ENCODE data around the gene KITLG. TPM values are rescaled to one million over a fixed set of nuclear protein-coding genes. Genes with fewer than 3 reads are reported as not detected.

KITLG gene
- total RNA-seq, 1 experiment from 2014 or later = 4.6 TPM

DNA sequence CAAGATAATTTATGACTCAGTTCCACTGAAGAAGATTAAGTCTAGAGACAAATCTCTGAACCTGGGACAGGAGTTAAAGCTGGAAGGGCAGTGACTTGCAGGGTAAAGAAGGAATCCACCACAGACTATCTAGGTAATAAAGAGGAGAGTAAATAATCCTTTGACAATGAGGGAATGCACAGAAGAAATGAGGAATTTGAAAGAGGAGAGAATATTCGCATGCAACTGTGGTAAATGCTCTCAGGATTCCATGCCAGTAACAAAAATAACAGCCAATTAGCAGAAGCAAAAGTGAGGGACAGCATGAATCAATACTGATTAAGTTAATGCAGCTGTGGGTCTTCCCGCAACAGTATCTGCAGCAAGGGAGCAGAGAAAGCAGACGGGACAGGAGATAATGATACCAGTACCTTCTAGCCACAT is 77.0 kb downstream of the KITLG start:
- intact Hi-C loops (cut with micrococcal nuclease; ENCODE audit: unreplicated experiment) = no loop called here
- POLR2A ChIA-PET (ENCODE audit: low non-redundant PET) = no interaction called here
- no TSS peak for BruUV-seq (replicated peaks)
- TF ChIP-seq, protein P1, sequence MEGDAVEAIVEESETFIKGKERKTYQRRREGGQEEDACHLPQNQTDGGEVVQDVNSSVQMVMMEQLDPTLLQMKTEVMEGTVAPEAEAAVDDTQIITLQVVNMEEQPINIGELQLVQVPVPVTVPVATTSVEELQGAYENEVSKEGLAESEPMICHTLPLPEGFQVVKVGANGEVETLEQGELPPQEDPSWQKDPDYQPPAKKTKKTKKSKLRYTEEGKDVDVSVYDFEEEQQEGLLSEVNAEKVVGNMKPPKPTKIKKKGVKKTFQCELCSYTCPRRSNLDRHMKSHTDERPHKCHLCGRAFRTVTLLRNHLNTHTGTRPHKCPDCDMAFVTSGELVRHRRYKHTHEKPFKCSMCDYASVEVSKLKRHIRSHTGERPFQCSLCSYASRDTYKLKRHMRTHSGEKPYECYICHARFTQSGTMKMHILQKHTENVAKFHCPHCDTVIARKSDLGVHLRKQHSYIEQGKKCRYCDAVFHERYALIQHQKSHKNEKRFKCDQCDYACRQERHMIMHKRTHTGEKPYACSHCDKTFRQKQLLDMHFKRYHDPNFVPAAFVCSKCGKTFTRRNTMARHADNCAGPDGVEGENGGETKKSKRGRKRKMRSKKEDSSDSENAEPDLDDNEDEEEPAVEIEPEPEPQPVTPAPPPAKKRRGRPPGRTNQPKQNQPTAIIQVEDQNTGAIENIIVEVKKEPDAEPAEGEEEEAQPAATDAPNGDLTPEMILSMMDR (conservative IDR thresholded peaks at IDR 0.05; ENCODE audit: low read depth, low read length) = no peak
- TF ChIP-seq EZH2 (IDR thresholded peaks at IDR 0.05; ENCODE audit: borderline replicate concordance, low read depth, low read length, poor library complexity, severe bottlenecking) = no peak
- Histone ChIP-seq H3K4me1 (ENCODE audit: insufficient read depth, low read length, poor library complexity, severe bottlenecking) (no peaks in the 10 kb centered on the region), H3K36me3 (ENCODE audit: insufficient read depth, low read length, poor library complexity, severe bottlenecking) (no peaks in the 10 kb centered on the region), H3K27me3 (replicated peaks; ENCODE audit: insufficient read depth, low read depth, low read length, poor library complexity) (no peaks in the 10 kb centered on the region), H3K27ac (ENCODE audit: low read depth, low read length, poor library complexity, severe bottlenecking) (no peak overlapping the region), H3K4me3 (ENCODE audit: low read depth, low read length, poor library complexity, severe bottlenecking) (no peak overlapping the region), H3K9me3 (ENCODE audit: low read depth, low read length, poor library complexity, severe bottlenecking) (no peaks in the 10 kb centered on the region)
- CTCF ChIA-PET = no interaction called here
- DNase-seq (ENCODE audit: low spot score) = no peak

GRCh38 chr12:88501972-88502938 is 78.0 kb downstream of the KITLG start:
- intact Hi-C loops (cut with micrococcal nuclease; ENCODE audit: unreplicated experiment) = no loop called here
- CTCF ChIA-PET = no interaction called here
- POLR2A ChIA-PET (ENCODE audit: low non-redundant PET) = no interaction called here
- H3K27me3 ChIP-seq (replicated peaks; ENCODE audit: insufficient read depth, low read depth, low read length, poor library complexity) = no peaks in the 10 kb centered on the region
- H3K4me1 ChIP-seq (ENCODE audit: insufficient read depth, low read length, poor library complexity, severe bottlenecking) = no peaks in the 10 kb centered on the region
- no peak overlapping the region for H3K27ac ChIP-seq (ENCODE audit: low read depth, low read length, poor library complexity, severe bottlenecking)
- BruUV-seq (replicated peaks) = no TSS peak
- H3K4me3 ChIP-seq (ENCODE audit: low read depth, low read length, poor library complexity, severe bottlenecking) = no peak overlapping the region
- no peak for TF ChIP-seq EZH2 (IDR thresholded peaks at IDR 0.05; ENCODE audit: borderline replicate concordance, low read depth, low read length, poor library complexity, severe bottlenecking)
- H3K9me3 ChIP-seq (ENCODE audit: low read depth, low read length, poor library complexity, severe bottlenecking) = no peaks in the 10 kb centered on the region
- no peaks in the 10 kb centered on the region for H3K36me3 ChIP-seq (ENCODE audit: insufficient read depth, low read length, poor library complexity, severe bottlenecking)
- no peak for DNase-seq (ENCODE audit: low spot score)

GRCh38 chr12:88496891-88497371 is 83.3 kb downstream of the KITLG start:
- CTCF ChIA-PET = no interaction called here
- H3K27ac ChIP-seq (ENCODE audit: low read depth, low read length, poor library complexity, severe bottlenecking) = no peak overlapping the region

More at GRCh38 chr12:88496891-88497371, 83.3 kb downstream of the KITLG start:
- no peak for DNase-seq (ENCODE audit: low spot score)
- POLR2A ChIA-PET (ENCODE audit: low non-redundant PET) = no interaction called here
- H3K4me3 ChIP-seq (ENCODE audit: low read depth, low read length, poor library complexity, severe bottlenecking) = no peak overlapping the region
- H3K9me3 ChIP-seq (ENCODE audit: low read depth, low read length, poor library complexity, severe bottlenecking) = no peaks in the 10 kb centered on the region
- H3K36me3 ChIP-seq (ENCODE audit: insufficient read depth, low read length, poor library complexity, severe bottlenecking) = no peaks in the 10 kb centered on the region
- no TSS peak for BruUV-seq (replicated peaks)
- no peaks in the 10 kb centered on the region for H3K27me3 ChIP-seq (replicated peaks; ENCODE audit: insufficient read depth, low read depth, low read length, poor library complexity)
- intact Hi-C loops (cut with micrococcal nuclease; ENCODE audit: unreplicated experiment) = no loop called here
- TF ChIP-seq, protein P1 (conservative IDR thresholded peaks at IDR 0.05; ENCODE audit: low read depth, low read length) = no peak
- TF ChIP-seq EZH2 (IDR thresholded peaks at IDR 0.05; ENCODE audit: borderline replicate concordance, low read depth, low read length, poor library complexity, severe bottlenecking) = no peak
- no peaks in the 10 kb centered on the region for H3K4me1 ChIP-seq (ENCODE audit: insufficient read depth, low read length, poor library complexity, severe bottlenecking)
